Kidney (tissue), 14 donors: ENCODE measurements around the gene APMAP. TPM values are rescaled to one million over a fixed set of nuclear protein-coding genes. Genes with fewer than 3 reads are reported as not detected.

ENCODE experiments used
- DNase-seq, 5 donors: peaks; one replicate each; pipeline ENCODE4 v3.0.0-alpha.2; 2013 to 2020
- FAIRE-seq: peaks from 2 replicates; lab custom pipeline; 2012; peaks lifted over from hg19 to GRCh38; lab: Jason Lieb, UNC
- H3K27ac ChIP-seq, 2 donors: one replicate each; pipeline ENCODE4 v1.7.0; 2013; ENCODE audit warnings: low read depth in 2 of 2, low read length in 2 of 2, inconsistent platforms in 1 of 2
- H3K27me3 ChIP-seq: one replicate; pipeline ENCODE4 v1.7.1; 2013; ENCODE audit warnings: low read length, inconsistent platforms; ENCODE audit not compliant: control insufficient read depth, insufficient read depth
- H3K36me3 ChIP-seq, 3 donors: one replicate each; pipeline versions ENCODE4 v1.7.0 to v1.7.1; 2013; ENCODE audit warnings: low read length in 3 of 3, control low read depth in 1 of 3, inconsistent platforms in 1 of 3; ENCODE audit not compliant: insufficient read depth in 3 of 3, control insufficient read depth in 2 of 3
- H3K4me1 ChIP-seq, 3 donors: one replicate each; pipeline versions ENCODE4 v1.7.0 to v1.7.1; 2013; ENCODE audit warnings: low read length in 3 of 3, inconsistent platforms in 1 of 3, low read depth in 1 of 3; ENCODE audit not compliant: control insufficient read depth in 2 of 3, insufficient read depth in 2 of 3
- H3K4me3 ChIP-seq, 3 donors: one replicate each; pipeline versions ENCODE4 v1.7.0 to v1.8.1; 2013; ENCODE audit warnings: low read length in 3 of 3, control low read depth in 1 of 3, inconsistent platforms in 1 of 3
- H3K9ac ChIP-seq, 3 donors: one replicate each; pipeline versions ENCODE4 v1.7.0 to v1.7.1; 2013; ENCODE audit warnings: low read length in 3 of 3, control low read depth in 1 of 3, inconsistent platforms in 1 of 3
- H3K9me3 ChIP-seq, 3 donors: one replicate each; pipeline versions ENCODE4 v1.7.0 to v1.7.1; 2013; ENCODE audit warnings: low read length in 3 of 3, control low read depth in 1 of 3, inconsistent platforms in 1 of 3; ENCODE audit not compliant: control insufficient read depth in 2 of 3, insufficient read depth in 1 of 3
- CTCF ChIP-seq: IDR thresholded peaks from 3 replicates; pipeline ENCODE4 v1.5.1; 2012; ENCODE audit warnings: mild to moderate bottlenecking, moderate library complexity, borderline replicate concordance; ENCODE audit not compliant: insufficient read depth; ENCODE audit errors: extremely low read depth
- intact Hi-C: fragments of 100-400 bp; cut with DNase I; formaldehyde crosslinking; loops from one replicate; pipeline ENCODE4 v1.11.1; 2022
- polyA plus RNA-seq: library from polyadenylated mRNA; stranded (reverse); fragments of 350-450 nt; fragmentation: Illumina TruSeq; extraction: RNeasy Lipid Tissue Mini Kit (QIAGEN cat#74804); gene quantifications from one replicate; pipeline ENCODE4 v1.2.3, GENCODE V29; 2014; ENCODE audit warnings: low read depth, low replicate concordance; ENCODE audit not compliant: insufficient read depth
- total RNA-seq: library from RNA; stranded (reverse); fragmentation: NEBNext Ultra II Directional; extraction: Animal tissue kit (Norgen Biotek cat#: 25700); gene quantifications from one replicate; pipeline ENCODE4 v1.2.1, GENCODE V29; 2021
- donor health status: control.
- donor health status: control.
- donor health status: control.
- donor health status: control.
- donor health status: control.
- donor health status: DM: yes; HTN: yes; CAD: no.
- donor health status: Normal renal cell carcinoma (clear cell type).

APMAP gene
- total and polyA plus RNA-seq, 2 donors from 2014 or later, result 79.7 to 90.9 TPM

DNA sequence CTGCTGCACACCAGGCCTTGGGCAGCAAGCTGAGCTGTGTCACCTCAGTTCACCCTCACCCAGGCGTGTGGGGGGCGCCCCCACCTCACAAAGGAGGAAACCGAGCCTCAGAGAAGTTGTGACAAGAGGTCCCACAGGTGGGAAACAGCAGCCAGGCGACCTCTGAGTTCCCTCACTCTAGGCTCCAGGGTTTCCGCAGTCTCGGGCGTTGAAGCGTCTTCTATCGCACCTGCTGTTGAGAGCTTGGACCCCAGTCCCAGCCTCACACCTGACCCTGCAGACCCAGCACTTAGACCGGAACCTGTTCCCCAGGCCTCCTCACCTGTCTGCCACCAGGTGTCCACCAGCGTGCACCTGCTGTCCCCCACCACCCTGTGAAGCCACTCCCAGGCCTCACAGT is 22.3 kb upstream of the APMAP start:
- H3K9me3 ChIP-seq, result no peaks in the 10 kb centered on the region
- H3K27ac ChIP-seq, result no peak overlapping the region
- DNase-seq (peak in 2 of 5 donors; percentile 25 to 42), FAIRE-seq (no peak)
- no peaks in the 10 kb centered on the region for H3K27me3 ChIP-seq
- H3K4me3 ChIP-seq, result no peak overlapping the region
- H3K9ac ChIP-seq, result no peak overlapping the region
- peaks cover 0 to 6% (median 3%) of the 10 kb centered on the region in 3 donors for H3K4me1 ChIP-seq
- no peak for TF ChIP-seq CTCF
- H3K36me3 ChIP-seq, result peaks cover 0 to 86% (median 51%) of the 10 kb centered on the region in 3 donors
- intact Hi-C loops, result no loop called here

GRCh38 chr20:25013478-25014380 is 21.2 kb upstream of the APMAP start:
- Histone ChIP-seq H3K27ac (no peak overlapping the region), H3K4me1 (peaks cover 0 to 6% (median 3%) of the 10 kb centered on the region in 3 donors), H3K4me3 (no peak overlapping the region), H3K36me3 (peaks cover 0 to 86% (median 56%) of the 10 kb centered on the region in 3 donors), H3K9ac (no peak overlapping the region), H3K27me3 (no peaks in the 10 kb centered on the region), H3K9me3 (no peaks in the 10 kb centered on the region)
- no peak for FAIRE-seq
- DNase-seq, result peak in 2 of 5 donors; percentile 33 to 46
- TF ChIP-seq CTCF, result no peak
- intact Hi-C loops, result no loop called here

DNA sequence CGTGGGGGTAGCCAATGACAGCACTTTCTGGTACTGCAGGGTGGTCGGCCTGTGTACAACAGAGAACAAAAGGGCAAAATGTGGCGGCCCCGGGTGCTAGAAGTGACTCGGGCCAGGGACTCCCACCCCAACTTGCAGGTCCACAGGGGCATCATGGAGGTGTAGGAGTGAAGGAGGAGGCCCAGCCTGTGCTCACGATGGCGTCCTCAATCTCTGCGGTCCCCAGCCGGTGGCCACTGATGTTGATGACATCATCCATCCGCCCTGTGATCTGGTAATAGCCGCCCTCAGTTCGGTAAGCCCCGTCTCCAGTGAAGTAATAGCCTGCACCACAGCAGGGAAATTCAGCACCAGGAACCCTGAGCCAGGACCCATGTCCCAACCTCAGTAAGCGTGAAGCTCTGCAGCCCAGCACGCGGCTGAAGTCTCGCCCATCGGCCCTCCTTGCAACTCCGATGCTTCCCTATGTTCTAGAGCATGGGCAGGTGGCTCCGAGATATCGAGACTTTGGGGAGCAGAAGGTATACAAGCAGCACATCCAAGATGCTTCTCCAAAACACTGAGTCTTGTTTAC is 20.2 kb upstream of the APMAP start:
- H3K27ac ChIP-seq, result no peak overlapping the region
- no peak for FAIRE-seq
- H3K9me3 ChIP-seq, result no peaks in the 10 kb centered on the region
- no peak for TF ChIP-seq CTCF
- peaks cover 0 to 89% (median 60%) of the 10 kb centered on the region in 3 donors for H3K36me3 ChIP-seq
- peaks cover 0 to 3% (median 2%) of the 10 kb centered on the region in 3 donors for H3K4me1 ChIP-seq
- H3K4me3 ChIP-seq, result no peak overlapping the region
- peak in 1 of 5 donors; percentile 11 for DNase-seq
- intact Hi-C loops, result no loop called here
- H3K9ac ChIP-seq, result no peak overlapping the region
- H3K27me3 ChIP-seq, result no peaks in the 10 kb centered on the region
